Thoracic aorta (tissue), 2 donors: Measurements from ENCODE around the gene UFC1. TPM values are rescaled to one million over a fixed set of nuclear protein-coding genes. Genes with fewer than 3 reads are reported as not detected.
"Not testable (repeated sequence)": the region's sequence is repeated elsewhere in the genome, so short reads cannot be mapped to it uniquely, and the experiment has no call there.

Experiments used
- ATAC-seq: fragments of 150-250 bp; one replicate; pipeline ENCODE4 v1.8.0; 2017; ENCODE audit warnings: low read depth; ENCODE audit not compliant: insufficient number of reproducible peaks, low FRiP score
- DNase-seq: peaks from one replicate; pipeline ENCODE4 v3.0.0-alpha.2; 2020; ENCODE audit warnings: low spot score
- H3K27ac ChIP-seq, 2 donors: fragments of 200-600 bp; sonication (generic); 1 replicate in 1 of 2; 2 replicates in 1 of 2; pipeline ENCODE4 v1.5.1; 2016; ENCODE audit warnings: mild to moderate bottlenecking in 2 of 2, moderate library complexity in 2 of 2
- H3K27me3 ChIP-seq: fragments of 200-600 bp; sonication (generic); replicated peaks from 2 replicates; pipeline ENCODE4 v1.6.0; 2016; ENCODE audit warnings: mild to moderate bottlenecking; ENCODE audit not compliant: insufficient read depth
- H3K36me3 ChIP-seq: fragments of 200-600 bp; sonication (generic); one replicate; pipeline ENCODE4 v1.5.1; 2016
- H3K4me1 ChIP-seq, 2 donors: fragments of 200-600 bp; sonication (generic); 1 replicate in 1 of 2; 2 replicates in 1 of 2; pipeline versions ENCODE4 v1.5.1 to v1.6.0; 2016; ENCODE audit warnings: low read depth in 2 of 2, mild to moderate bottlenecking in 1 of 2; ENCODE audit not compliant: control insufficient read depth in 1 of 2
- H3K4me3 ChIP-seq: fragments of 200-600 bp; sonication (generic); 2 replicates; pipeline ENCODE4 v1.5.1; 2016; ENCODE audit warnings: mild to moderate bottlenecking
- H3K9me3 ChIP-seq: fragments of 200-600 bp; sonication (generic); 2 replicates; pipeline ENCODE4 v1.5.1; 2016
- CTCF ChIP-seq: fragments of 200-600 bp; sonication (generic); IDR thresholded peaks from one replicate; pipeline ENCODE4 v1.5.1; 2019; ENCODE audit warnings: antibody characterized with exemption
- total RNA-seq, 2 donors: library from RNA; depleted of rRNA; stranded (reverse); fragments of >200 nt; gene quantifications; one replicate each; pipeline versions ENCODE4 v1.1.0 to v1.2.3, GENCODE V29; 2016

UFC1 gene
- total RNA-seq, 2 donors from 2014 or later = 54.2 to 73.9 TPM

GRCh38 chr1:161114556-161114955 is 39.2 kb upstream of the UFC1 start:
- H3K27ac ChIP-seq = no peak overlapping the region
- ATAC-seq (no peak), DNase-seq (no peak)
- H3K27me3 ChIP-seq = no peaks in the 10 kb centered on the region
- H3K9me3 ChIP-seq = no peaks in the 10 kb centered on the region
- no peak for TF ChIP-seq CTCF
- H3K4me3 ChIP-seq = no peak overlapping the region
- H3K36me3 ChIP-seq = no peaks in the 10 kb centered on the region
- H3K4me1 ChIP-seq = peaks cover 28 to 42% of the 10 kb centered on the region in 2 donors

- H3K4me1 ChIP-seq = peaks cover 28 to 49% of the 10 kb centered on the region in 2 donors
- no peaks in the 10 kb centered on the region for H3K27me3 ChIP-seq
- H3K27ac ChIP-seq = no peak overlapping the region
- DNase-seq (no peak), ATAC-seq (no peak)
- H3K4me3 ChIP-seq = no peak overlapping the region
- no peaks in the 10 kb centered on the region for H3K9me3 ChIP-seq
- no peaks in the 10 kb centered on the region for H3K36me3 ChIP-seq
- TF ChIP-seq CTCF = no peak
Measured at GRCh38 chr1:161115132-161115711, 38.6 kb upstream of the UFC1 start.

- not testable (repeated sequence) for ATAC-seq, H3K9me3 ChIP-seq, H3K27ac ChIP-seq, H3K4me3 ChIP-seq, H3K27me3 ChIP-seq, DNase-seq, H3K36me3 ChIP-seq
- H3K4me1 ChIP-seq = peaks cover 28 to 51% of the 10 kb centered on the region in 2 donors
Measured at GRCh38 chr1:161115961-161116360, 37.8 kb upstream of the UFC1 start.

GRCh38 chr1:161117759-161118581 is 35.8 kb upstream of the UFC1 start, which contains the start of the genes NIT1 and PFDN2:
Gene NIT1 (plus strand): TSS chr1:161118105. CDS start chr1:161118177, 72 bp downstream.
Gene PFDN2 (minus strand): TSS chr1:161118037. CDS start chr1:161118026, 11 bp downstream.
- peak; percentile 44 for ATAC-seq
- Histone ChIP-seq H3K4me1 (peaks cover 24 to 51% of the 10 kb centered on the region in 2 donors), H3K27me3 (no peaks in the 10 kb centered on the region), H3K9me3 (no peaks in the 10 kb centered on the region), H3K36me3 (peaks cover 19% of the 10 kb centered on the region), H3K4me3 (peak within 1 kb of the TSS; percentile 82), H3K27ac (peak within 1 kb of the TSS; percentile 91 to 96)
- DNase-seq = peak; percentile 60
- no peak for TF ChIP-seq CTCF

- Histone ChIP-seq H3K36me3 (peaks cover 29% of the 10 kb centered on the region), H3K27me3 (no peaks in the 10 kb centered on the region), H3K4me3 (peak overlapping the region; percentile 82), H3K27ac (peak overlapping the region; percentile 91 to 96), H3K9me3 (no peaks in the 10 kb centered on the region), H3K4me1 (peaks cover 24 to 48% of the 10 kb centered on the region in 2 donors)
- ATAC-seq = peak; percentile 58
- no peak for TF ChIP-seq CTCF
- no peak for DNase-seq
Measured at GRCh38 chr1:161119092-161119903, 34.5 kb upstream of the UFC1 start.
